Erythroblast (primary cell): ENCODE data around the gene COMT.

Experiments used
- DNase-seq, 2 experiments: peaks; one replicate each; lab custom pipeline; 2025; lab: John Stamatoyannopoulos, UW
- GATA1 ChIP-seq: IDR thresholded peaks from 2 replicates; pipeline ENCODE4 v1.6.1; 2011; ENCODE audit warnings: low read depth, mild to moderate bottlenecking, control low read depth, low read length, moderate library complexity
- POLR2A ChIP-seq: IDR thresholded peaks from 2 replicates; pipeline ENCODE4 v1.6.1; 2011; ENCODE audit warnings: mild to moderate bottlenecking, low read length

COMT gene

GRCh38 chr22:19979712-19980493, 38.3 kb downstream of the COMT start:
- no peak for TF ChIP-seq GATA1
- TF ChIP-seq POLR2A = no peak
- DNase-seq = no peak

DNA sequence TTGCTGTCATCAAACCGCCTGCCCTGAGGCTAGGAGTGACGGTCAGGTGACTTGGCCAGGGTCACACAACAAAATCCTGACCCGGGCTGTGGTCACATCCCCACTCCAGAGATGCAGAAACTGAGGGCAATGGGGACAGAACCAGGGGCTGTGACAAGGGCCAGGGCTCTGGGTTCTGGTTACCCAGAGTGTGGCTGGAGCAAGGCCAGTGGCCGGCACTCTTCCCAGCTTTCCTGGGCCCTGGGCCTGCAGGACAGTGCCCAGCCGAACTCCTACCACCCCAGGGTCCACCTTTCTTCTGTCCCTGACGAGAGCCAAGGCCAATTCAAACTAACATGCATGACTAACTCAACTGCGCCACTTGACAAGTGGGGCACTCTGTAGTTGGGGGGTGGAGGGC, 39.2 kb downstream of the COMT start:
- TF ChIP-seq GATA1 (no peak), POLR2A (no peak)
- no peak for DNase-seq

DNA sequence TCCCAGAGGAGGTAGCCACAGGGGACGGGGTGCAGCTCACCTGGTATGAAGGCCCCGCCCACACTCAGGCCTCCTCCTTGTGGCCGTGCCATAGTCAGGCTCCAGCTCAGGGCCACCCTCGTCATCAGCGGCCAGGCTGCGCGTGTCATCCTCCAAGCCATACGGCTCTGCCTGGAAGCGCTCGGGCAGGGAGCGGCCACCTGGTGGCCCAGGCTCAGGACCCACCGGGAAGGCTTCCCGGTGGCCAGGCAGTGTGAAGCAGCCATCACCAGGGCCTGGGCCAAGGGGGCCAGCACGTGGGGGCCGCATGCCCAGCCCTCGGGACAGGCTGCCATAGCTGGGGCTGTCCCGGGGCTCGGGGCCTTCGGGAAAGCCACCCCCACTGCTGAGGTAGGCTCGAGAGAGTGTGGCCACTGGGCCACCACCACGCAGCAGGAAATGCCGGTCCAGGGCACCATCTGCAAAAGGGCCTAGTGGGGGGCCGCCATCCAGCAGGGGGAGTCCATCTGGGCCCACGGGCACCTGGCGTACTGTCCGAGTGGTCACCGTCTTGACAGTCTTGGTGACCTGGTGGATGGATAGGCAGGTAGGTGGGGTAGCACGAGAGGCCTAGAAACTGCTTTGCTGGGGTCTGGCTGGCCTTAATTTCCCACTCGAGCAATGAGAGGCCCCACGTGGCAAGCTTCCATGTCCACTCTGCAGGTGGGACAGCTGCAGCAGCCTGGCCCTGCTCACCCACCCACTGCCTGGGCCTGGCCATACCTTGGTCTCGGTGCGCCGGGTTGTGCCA, 39.8 kb downstream of the COMT start:
- no peak for DNase-seq
- no peak for TF ChIP-seq POLR2A
- TF ChIP-seq GATA1 = no peak

DNA sequence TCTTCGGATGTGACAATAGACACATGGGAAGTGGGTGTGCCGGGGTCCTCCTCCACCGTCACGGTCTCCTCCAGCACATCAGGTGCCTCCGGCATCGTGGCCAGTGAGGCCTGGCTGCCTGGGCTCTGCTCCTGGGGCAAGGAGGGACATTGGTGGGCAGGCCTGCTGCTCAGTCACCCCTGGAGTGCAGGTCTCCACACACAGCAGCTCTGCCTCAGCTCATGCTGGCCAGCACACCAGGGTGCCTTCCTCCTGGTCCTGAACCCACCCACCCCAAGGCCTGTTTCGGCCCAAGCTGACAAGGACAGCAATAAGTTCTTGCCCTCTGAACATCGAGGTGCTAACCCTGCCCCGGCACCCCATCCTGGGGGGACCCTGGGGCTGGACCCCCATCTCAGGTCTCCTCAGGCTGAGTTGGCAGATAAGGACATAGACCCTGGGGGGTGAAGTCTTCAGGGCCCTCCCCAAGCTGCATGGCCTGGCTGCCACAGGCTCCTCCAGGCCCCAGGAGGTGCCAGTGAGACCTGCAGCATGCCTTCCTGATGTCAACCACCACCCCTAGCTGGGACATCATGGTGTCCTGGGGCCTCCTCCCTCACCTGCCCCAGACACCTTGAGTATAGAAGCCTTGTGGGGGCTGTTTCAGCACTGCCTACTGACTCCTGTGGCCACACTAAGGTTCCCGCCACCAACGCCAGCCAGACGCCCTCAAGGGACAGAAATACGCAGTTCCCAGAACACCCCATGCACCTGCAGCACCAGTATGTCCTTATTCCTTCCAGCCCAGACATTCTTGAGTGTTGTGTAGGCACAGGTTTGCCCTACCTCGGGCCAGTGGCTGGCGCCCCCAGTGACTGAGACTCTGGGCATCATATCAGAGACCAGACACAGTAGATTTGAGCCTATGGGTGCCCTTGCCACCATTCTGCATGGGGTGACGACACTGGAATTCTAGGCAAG, 40.7 kb downstream of the COMT start:
- DNase-seq = no peak
- TF ChIP-seq POLR2A (no peak), GATA1 (no peak)

DNA sequence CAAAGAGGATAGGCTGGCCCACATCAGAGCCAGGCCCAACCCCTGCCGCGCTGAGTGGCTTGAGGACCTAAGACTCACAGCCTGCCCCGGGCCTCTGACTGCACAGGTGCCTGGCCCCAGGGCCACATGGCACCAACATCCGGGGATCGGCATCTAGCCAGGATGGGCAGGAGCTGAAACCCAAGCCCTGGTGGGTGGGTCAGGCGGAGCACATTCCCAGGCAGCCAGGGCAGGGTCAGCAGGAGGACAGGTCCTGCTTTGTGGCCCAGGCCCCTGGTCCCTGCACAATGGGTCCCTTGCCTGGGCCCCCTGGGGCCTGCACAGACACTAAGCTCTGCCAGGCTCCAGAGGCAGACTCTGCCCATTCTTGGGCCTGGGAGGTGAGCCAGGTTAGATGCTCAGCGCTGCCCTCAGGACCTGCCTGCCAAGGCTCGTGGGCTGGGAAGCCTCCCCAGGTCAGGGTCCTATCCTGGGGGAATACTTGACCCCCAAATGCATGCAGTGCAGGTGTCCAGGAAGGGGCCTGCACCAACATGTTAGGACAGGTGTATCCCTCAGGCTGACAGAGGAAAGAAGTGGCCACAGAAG, 41.5 kb downstream of the COMT start:
- no peak for DNase-seq
- TF ChIP-seq GATA1 (no peak), POLR2A (no peak)

- no peak for TF ChIP-seq GATA1
- TF ChIP-seq POLR2A = no peak
- peak in 1 of 2 experiments; percentile 62 for DNase-seq
These were observed 42.2 kb downstream of the COMT start for GRCh38 chr22:19983741-19984140.

GRCh38 chr22:19984201-19984753, 42.7 kb downstream of the COMT start:
- DNase-seq = peak; percentile 27 to 83
- TF ChIP-seq GATA1 (no peak), POLR2A (no peak)

- no peak for TF ChIP-seq POLR2A
- DNase-seq = peak in 1 of 2 experiments; percentile 49
These were observed 43.6 kb downstream of the COMT start for GRCh38 chr22:19984851-19985811.

GRCh38 chr22:19986011-19986409, 44.4 kb downstream of the COMT start:
- TF ChIP-seq GATA1 (no peak), POLR2A (no peak)
- no peak for DNase-seq

DNA sequence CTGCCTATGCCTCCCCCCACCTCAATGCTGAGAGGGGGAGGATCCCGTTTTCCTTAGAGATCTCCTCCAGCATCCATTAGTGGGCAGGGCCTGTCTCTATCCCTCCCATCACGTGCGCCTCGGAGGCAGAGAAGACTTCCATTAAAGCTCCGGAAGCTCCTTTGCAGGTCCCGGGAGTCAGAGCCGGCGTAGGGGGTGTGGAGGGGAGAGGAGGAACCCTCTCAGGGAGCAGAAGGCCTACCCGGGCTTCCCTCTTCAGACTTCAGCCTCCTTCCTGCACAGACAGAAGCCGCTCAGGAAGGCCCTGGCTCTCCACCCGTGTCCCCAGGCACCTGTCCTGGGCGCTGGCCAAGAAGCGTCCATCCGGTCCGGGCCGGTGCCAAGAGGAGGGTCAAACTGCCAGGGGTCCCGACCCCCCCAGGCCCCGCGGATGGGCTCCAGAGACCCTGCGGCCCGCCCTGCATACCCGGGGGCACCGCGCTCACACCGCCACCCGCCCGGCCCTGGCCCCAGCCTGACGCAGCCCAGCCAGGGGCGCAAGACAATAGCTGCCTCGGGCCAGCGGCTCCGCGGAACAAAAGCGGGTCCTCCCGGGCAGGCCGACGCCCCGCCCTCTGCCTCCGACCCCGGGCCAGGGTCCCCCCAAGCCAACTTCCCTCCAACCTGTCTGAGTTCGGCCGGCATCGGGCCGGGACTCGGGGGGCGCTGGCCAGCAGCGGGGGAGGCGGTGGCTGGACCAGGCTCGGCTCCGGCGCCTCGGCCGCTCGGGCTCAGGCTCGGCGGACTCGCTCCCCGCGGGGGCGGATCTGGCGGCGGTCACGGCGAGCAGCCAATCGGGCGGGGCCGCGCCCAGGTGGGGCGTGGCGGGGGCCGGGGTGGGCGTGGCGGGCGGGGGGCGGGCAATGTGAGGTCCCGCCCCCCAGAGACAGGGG, 45.1 kb downstream of the COMT start:
- no peak for TF ChIP-seq GATA1
- no peak for TF ChIP-seq POLR2A
- peak; percentile 80 to 88 for DNase-seq
